GM21423 (cell line): ENCODE results near the gene CPEB4.

Experiments
- ATAC-seq: cut with Tn5 transposase; IDR thresholded peaks from one replicate; pipeline ENCODE4 v1.9.1; 2021; ENCODE audit warnings: mild to moderate bottlenecking, moderate library complexity; ENCODE audit not compliant: unreplicated experiment

Gene CPEB4

GRCh38 chr5:173887610-173888472, at the start of gene CPEB4:
CPEB4 (plus strand) TSS chr5:173888349; CDS start chr5:173889734, 1,385 bp downstream.
- ATAC-seq, result peak; percentile 87

GRCh38 chr5:173839117-173839713, 48.9 kb upstream of the CPEB4 start:
- no peak for ATAC-seq

GRCh38 chr5:173840111-173840983, 47.8 kb upstream of the CPEB4 start:
- no peak for ATAC-seq

GRCh38 chr5:173841710-173842109, 46.4 kb upstream of the CPEB4 start:
- ATAC-seq, result no peak

GRCh38 chr5:173843794-173844193, 44.4 kb upstream of the CPEB4 start:
- no peak for ATAC-seq

GRCh38 chr5:173845321-173845720, 42.8 kb upstream of the CPEB4 start:
- no peak for ATAC-seq

GRCh38 chr5:173846929-173847501, 41.1 kb upstream of the CPEB4 start:
- no peak for ATAC-seq

- ATAC-seq, result no peak
These were observed 39.1 kb upstream of the CPEB4 start for GRCh38 chr5:173848986-173849596.

GRCh38 chr5:173849908-173850307, 38.2 kb upstream of the CPEB4 start:
- ATAC-seq, result no peak

- no peak for ATAC-seq
These were observed 37.5 kb upstream of the CPEB4 start for GRCh38 chr5:173850659-173851058.

- ATAC-seq, result no peak
These were observed 36.4 kb upstream of the CPEB4 start for GRCh38 chr5:173851595-173852243.

GRCh38 chr5:173852790-173853359, 35.3 kb upstream of the CPEB4 start:
- no peak for ATAC-seq

GRCh38 chr5:173853370-173854131, 34.6 kb upstream of the CPEB4 start:
- ATAC-seq, result no peak

GRCh38 chr5:173855162-173855994, 32.8 kb upstream of the CPEB4 start:
- no peak for ATAC-seq

GRCh38 chr5:173855995-173856656, 32.0 kb upstream of the CPEB4 start:
- ATAC-seq, result no peak

- no peak for ATAC-seq
These were observed 30.9 kb upstream of the CPEB4 start for GRCh38 chr5:173857234-173857633.

- ATAC-seq, result no peak
These were observed 30.0 kb upstream of the CPEB4 start for GRCh38 chr5:173858021-173858669.
